ENCODE data around the gene RAP1GAP.
"Not testable (repeated sequence)": the region's sequence is repeated elsewhere in the genome, so short reads cannot be mapped to it uniquely, and the experiment has no call there.

Gene RAP1GAP

DNA sequence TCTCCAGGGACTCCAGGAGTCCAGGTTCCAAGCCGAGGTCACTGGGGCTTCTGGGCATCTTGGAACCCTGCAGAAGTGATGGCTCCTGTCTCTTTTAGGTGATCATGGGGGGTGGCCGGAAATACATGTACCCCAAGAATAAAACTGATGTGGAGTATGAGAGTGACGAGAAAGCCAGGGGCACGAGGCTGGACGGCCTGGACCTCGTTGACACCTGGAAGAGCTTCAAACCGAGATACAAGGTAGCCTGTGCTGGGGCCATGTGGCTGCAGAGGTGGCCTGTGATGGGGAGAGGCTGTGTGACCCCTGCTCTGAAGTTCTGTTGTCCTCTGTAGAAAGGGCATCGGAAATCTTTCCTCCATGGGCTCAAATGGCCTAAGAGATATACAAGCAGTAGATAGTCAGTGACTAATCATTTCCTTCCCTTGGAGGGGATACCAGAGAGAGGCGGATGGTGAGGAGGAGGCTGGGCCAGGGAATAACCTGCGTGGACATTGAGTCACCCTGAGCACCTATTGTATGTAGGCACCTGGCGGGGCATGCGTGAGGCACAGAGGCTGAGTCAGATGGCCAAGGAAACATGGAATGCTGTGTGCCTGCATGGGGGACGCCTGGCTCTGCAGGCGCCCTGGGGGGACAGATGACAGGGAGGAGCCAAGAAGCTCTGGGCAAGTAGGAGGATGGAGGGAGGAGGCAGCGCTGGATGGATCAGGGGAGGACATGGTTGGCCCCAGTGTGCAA lies 101.0 kb downstream of the RAP1GAP start:
- no peak for DNase-seq

DNA sequence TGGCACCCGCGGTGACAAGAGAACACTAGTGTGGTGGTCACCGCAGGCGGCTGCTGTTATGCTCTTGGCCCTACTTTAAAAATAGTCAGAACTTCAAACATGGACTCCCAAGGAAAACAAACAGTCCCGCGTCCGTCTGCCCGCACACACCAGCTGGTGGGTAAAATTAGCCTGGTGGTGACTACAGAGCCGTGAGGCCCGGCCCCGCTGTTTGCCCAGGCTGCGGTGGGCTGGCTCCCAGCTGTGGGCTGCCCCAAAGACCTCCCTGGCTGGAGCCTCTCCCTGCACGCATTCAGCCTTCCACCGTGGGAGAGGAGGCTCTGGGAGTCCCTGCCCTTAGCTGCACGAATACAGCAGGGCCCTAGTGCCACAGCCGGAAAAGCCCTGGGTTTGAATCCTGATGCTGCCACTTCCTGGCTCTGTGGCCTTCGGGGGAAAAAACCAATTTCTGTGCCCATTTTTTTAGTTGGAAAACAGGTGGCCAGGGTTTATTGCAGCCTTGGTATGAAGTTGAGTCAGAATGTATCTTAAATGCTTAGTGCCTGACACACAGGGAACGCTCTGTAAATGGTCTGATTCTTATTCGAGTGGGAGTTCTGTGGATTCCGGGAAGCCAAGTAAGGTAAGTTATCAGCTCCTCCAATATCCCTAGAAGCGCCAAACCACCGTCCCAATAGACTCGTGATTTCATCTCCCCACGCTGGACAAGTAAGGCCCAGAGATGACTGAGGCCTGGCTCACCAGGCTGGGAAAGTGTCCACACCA lies 101.7 kb downstream of the RAP1GAP start:
- DNase-seq, result no peak

DNA sequence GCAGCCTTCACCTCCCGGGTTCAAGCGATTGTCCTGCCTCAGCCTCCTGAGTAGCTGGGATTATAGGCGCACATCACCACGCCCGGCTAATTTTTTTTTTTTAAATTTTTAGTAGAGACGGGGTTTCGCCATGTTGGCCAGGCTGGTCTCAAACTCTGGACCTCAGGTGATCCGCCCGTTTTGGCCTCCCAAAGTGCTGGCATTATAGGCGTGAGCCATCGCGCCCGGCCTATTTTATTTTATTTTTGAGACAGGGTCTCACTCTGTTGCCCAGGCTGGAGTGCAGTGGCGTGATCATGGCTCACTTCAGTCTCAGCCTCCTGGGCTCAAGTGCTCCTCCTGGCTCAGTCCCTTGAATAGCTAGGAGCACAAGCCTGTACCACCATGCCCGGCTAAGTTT lies 102.8 kb downstream of the RAP1GAP start:
- DNase-seq, result not testable (repeated sequence)

DNA sequence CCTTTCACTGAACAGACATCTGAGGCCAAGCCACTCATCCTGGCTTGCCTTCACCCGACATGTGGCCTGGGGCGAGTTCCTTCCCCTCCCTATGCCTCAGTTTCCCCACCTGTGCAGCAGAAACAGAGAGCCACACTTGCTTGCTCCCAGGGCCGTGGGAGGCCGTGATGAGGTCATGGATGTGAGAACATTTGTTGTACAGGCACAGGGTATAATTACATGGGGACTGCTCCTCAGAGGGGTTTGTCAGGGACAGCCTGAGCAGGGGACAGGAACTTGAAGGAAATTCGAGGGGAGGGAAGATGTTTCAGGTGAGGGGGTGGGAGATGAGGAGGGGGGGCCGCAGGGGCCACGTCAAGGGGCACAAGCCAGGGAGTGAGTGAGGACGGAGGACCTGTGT lies 103.9 kb downstream of the RAP1GAP start:
- DNase-seq, result no peak

DNA sequence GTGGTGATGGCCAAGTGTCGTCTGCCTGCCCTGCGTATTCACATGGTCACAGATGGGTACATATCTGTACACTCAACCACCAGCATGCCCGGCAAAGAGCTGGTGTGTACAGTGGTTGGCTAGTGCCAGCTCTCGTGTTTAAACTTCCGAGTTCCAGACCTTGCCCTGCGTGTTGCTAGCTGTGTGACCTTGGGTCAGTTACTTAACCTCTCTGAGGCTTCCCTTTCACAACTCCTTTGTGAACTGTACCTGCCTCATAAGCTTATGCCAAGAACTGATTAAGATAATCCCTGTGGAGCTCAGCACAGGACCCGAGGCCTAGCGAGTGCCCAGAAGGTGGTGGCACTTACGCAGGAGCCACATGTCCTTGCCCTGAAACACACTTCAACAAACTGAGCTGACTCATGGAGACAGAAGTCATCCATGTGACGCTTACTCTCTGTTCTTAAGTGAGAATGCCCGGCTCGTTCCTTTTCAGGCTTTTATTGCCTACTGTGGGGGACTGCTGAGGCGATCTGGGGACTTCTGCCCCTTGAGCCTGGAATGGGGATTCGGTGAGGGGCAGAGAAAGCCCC lies 104.5 kb downstream of the RAP1GAP start:
- DNase-seq, result no peak

DNA sequence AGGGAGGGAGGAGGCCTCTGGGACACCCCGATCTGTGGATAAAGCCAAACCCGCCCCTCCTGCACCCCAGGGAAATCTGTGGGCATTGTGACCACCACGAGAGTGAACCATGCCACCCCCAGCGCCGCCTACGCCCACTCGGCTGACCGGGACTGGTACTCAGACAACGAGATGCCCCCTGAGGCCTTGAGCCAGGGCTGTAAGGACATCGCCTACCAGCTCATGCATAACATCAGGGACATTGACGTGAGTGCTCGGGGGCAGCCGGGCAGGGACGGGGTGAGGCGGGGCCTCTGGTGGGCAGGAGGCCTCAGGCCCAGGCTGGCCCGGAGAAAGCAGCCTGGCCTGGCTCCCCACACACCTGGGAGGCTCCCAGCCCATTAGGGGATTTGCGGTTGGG lies 105.2 kb downstream of the RAP1GAP start:
- DNase-seq, result no peak

DNA sequence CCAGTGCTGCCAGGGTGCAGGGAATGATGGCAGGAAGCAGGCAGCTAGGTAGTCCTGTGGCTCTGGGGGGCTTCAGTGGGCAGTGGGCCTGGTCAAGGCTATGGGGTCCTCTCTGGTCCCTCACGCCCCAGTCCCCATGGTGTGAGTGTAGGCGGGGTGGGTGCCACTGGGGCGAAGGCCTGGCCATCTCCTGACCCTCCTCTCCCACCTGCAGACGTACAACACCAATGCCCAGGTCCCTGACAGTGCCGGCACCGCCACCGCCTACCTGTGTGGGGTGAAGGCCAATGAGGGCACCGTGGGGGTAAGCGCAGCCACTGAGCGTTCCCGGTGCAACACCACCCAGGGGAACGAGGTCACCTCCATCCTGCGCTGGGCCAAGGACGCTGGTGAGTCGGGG lies 106.3 kb downstream of the RAP1GAP start:
- no peak for DNase-seq

DNA sequence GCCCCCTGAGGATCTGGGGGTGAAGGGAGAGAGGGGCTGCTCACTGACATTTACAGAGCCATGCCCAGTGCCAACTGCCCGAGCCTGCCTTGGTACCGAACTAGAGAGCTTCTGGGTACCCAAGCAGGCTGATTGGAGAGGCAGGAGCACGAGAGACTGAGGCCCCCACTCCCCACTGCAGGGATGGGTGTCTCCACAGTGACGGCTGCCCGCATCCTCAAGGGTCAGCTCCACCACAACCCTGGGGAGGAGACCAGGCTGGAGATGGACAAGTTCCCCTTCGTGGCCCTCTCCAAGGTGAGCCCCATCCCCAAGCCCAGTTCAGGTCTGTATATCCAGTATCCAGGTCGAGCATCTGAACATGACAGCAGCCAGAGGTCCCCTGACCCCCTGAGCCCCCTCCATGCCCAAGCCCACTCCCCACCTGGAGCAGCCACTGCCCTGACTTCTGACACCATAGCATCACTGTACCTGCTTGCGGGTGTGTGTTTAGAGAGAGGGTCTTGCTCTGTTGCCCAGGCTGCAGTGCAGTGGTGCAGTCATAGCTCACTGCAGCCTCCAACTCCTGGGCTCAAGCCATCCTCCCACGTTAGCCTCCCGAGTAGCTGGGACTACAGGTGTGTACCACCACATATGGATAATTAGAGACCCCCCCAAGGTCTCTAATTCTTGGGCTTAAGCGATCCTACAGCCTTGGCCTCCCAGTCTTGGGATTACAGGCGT lies 108.1 kb downstream of the RAP1GAP start:
- DNase-seq, result no peak

DNA sequence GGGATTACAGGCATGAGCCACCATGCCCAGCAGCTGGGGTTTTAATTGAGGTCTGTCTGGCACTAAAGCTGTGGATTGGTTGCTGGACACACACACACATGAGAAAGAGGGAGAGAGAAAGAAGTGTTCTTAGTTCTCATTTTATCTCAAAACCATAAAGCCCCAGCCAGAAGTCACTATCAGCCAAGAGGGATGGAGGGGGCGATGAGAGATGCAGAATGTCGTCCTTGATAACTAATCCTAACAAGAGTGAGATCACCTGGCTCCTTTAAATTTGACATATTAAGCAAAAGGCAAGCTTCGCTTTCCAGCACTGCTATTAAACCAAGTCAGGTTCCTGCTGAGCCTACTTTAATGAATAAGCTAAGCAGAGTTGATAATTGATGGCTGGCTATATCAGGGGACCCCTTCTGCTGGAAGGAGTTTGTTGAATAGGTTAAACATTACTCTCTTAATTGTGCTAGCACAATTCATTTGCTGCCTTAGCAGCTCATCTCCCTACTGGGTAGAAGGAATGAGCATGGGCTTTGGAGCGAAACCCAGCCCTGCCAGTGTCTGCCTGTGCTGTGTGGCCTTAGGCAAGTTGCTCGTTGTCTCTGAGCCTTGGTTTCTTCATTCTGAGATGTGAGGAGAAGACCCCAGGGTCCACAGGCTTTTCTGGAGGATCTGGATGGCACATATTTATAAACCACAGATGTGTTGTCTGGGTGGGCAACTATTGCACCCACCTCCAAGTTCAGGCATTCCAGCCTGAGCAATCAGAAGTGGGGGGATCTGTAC lies 109.2 kb downstream of the RAP1GAP start:
- DNase-seq, result no peak

DNA sequence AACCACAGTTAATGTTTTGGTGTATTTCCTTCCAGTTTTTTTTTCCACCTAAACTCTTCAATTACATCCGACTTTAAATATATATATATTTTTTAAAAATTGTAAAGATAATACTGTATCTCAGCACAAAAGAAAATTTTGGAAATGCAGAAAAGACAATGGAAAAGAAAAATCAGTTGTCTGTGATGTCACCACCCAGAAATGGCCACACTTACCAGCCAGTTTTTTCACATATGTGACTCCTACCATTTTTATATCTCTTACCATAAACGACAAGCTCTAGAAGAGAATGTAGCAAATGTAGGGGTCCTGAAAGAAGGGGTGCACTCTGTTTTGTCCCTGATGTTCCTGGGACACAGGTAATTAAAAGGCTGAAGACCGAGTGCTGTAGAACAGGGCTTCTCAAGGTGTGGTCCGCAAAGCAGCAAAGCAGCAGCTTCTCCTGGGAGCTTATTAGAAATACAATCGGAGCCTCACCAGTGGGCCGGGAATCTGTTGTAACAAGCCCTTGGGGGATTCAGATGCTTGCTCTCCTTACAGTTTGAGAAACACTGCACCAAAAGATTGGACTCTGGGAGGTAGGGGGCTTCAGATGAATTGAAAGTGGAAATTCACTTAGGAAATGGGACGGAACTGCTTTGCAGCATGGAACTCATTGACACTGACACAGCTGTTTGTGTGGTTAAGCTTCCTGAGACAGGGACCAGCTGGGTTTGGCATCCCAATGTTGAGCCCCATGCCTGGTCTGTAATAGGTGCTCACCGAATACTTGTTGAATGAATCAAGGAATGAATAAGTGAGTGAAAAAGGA lies 115.8 kb downstream of the RAP1GAP start:
- DNase-seq, result no peak

DNA sequence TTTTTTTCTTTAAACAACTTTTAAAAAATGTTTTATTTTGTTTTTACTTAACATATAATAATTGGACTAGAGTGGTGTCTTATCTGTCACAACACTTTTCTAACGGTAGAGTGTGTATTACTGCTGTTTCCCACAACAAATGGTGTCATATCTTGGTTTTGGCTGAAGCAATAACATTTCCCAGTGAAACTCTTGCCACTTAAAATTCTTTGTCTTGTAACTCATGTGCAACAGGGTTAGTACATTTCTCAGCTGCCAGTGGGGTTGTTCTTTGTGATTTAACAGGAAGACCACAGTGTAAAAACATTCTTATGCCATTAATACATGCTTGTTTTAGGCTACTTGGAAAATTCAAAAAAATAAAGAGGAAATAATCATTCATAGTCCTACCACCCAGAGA lies 116.4 kb downstream of the RAP1GAP start:
- DNase-seq, result no peak

DNA sequence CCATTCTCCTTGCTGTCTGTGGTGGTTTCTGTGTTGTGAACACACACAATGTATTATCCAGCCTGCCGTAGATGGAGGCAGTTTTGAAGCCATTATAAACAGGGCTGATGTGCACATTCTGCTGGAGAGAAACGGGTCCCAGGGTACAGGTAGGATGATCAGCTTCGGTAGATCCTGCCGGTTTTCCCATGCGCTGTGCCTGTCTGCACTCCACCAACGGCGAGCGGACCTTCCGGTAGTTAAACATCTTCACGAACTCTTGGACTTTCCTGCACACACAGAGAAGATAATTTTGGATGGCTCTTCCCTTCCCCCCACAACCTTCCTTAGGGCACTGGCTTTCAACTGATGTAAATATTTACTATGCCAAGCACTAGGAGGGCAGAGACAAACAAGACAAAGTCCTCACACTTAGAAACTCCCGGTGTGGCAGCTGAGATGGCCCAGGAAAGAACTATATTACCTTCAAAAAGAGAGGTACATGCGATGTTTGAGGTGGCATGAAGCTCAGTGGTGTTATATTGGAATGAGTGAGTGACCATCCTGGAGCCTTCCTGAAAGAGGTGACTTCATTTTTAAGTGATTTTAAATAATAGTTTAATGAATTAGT lies 118.2 kb downstream of the RAP1GAP start:
- DNase-seq, result no peak

DNA sequence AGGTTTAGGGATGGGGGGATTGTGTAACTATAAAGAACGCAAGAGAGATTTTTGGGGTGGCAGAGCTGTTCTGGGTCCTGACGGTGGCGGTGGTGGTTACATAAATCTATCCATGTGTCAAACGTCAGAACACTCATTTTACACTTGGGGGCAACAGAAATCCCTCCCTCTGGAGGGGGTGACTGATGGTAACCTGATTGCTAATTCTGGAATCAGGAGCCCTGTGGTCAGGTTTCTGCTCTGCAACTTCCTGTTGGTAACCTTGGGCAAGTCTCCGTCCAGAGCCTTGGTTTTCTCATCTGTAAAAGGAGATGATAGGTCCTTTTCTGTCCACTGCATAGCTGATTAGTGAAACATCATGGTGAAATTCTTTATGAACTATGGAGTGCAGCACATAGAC lies 119.1 kb downstream of the RAP1GAP start:
- DNase-seq, result no peak

DNA sequence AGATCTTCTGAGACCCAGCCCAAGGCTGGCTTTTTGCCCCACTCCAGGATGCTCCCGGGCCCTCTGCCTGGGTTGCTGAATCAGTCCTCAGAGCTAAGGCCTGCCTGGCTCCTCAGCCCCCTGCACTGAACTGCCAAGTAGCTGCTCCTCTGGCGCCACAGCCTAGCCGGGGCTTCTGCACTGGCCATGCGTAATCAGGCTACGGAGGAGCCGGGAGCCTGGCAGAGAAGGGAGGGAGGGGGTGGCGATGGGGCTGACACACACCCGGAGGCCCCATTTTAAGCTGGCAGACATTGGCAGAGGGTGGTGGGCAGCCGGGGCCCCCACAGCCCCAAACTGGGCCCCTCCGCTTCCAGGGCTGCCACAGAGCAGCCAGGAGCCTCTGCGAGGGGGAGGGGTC lies 121.3 kb downstream of the RAP1GAP start:
- no peak for DNase-seq

Data from CD4-positive, alpha-beta T cell treated with Interleukin-21 for 1 hour (primary cell).